ENCODE results near the gene PBX2.

PBX2 gene

DNA sequence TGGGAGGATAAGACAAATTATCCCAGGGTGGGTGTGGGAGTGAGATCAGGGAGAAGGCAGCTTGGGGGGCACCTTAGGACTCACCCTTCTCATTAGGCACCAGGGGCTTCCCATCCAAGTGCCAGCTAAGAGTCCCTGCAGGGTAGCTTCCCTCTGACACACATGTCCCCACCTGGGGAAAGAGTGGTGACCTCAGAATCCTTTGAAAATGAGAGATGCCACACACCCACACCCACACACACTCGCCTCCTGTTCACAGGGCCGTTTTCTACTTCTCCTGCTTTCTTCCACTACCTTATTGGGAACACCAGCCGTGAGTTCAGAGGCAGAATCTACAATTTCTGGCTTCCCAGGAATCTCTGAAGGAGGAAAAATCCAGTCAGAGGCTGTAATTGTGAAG is 7.0 kb downstream of the PBX2 start:
- FAIRE-seq (no peak), DNase-seq (ENCODE audit: insufficient read length) (no peak)
- TF ChIP-seq TAF1 (IDR thresholded peaks at IDR 0.05; ENCODE audit: borderline replicate concordance, low read depth, low read length), result no peak
- no peak for TF ChIP-seq POLR2AphosphoS5 (IDR thresholded peaks at IDR 0.05; ENCODE audit: low read depth, low read length)
- TF ChIP-seq POLR2A (IDR thresholded peaks at IDR 0.05; ENCODE audit: low read depth, low read length), result no peak

DNA sequence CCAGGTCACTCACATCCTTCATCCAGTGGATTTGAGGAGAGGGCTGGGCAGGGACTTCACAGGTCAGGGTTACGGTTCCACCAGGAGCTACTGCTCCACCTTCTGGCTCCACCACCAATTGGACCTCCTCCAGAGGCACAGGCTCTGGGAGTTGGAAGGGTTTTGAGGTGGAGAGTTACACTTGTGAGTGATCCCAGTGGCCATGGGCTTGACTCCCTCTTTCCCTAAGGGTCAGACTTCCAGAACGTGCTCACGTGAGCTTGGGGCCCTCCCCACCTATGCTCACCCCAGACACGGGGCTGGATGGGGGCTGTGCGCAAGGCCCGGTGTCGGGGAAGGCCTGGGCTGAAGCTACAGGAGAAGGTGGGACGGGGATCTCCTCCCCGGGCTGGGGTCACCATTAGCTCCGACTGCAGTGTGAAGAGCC is 7.4 kb downstream of the PBX2 start:
- no peak for FAIRE-seq
- DNase-seq (ENCODE audit: insufficient read length), result no peak
- no peak for TF ChIP-seq POLR2A (IDR thresholded peaks at IDR 0.05; ENCODE audit: low read depth, low read length)
- no peak for TF ChIP-seq POLR2AphosphoS5 (IDR thresholded peaks at IDR 0.05; ENCODE audit: low read depth, low read length)
- no peak for TF ChIP-seq TAF1 (IDR thresholded peaks at IDR 0.05; ENCODE audit: borderline replicate concordance, low read depth, low read length)

DNA sequence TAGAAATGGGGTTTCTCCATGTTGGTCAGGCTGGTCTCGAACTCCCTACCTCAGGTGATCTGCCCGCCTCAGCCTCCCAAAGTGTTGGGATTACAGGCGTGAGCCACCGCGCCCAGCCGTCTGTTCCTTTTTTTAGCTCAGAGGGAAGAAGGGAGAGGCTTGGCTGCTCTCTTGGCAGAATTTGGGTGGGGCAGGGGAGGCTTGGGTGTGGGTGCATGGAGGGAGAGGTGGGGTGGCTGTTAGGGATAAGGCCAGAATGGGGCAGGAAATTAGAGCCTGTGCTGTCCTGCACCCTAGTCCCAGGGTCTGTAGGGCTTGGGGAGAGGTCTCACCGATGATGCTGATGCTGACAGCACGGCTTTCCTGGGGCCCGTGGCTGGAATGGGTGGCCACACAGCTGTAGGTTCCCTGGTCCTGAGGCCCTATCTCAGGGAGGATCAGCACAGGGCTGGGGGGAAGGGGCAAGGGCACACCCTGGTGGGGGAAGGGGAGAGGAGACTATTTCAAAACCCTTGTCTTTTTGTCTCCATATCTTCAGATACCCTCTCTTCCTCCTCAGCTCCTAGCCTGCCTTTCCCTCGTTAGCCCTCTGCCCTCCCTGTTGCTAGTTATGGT is 8.0 kb downstream of the PBX2 start:
- FAIRE-seq (no peak), DNase-seq (ENCODE audit: insufficient read length) (no peak)
- no peak for TF ChIP-seq TAF1 (IDR thresholded peaks at IDR 0.05; ENCODE audit: borderline replicate concordance, low read depth, low read length)
- no peak for TF ChIP-seq POLR2AphosphoS5 (IDR thresholded peaks at IDR 0.05; ENCODE audit: low read depth, low read length)
- TF ChIP-seq POLR2A (IDR thresholded peaks at IDR 0.05; ENCODE audit: low read depth, low read length), result no peak

DNA sequence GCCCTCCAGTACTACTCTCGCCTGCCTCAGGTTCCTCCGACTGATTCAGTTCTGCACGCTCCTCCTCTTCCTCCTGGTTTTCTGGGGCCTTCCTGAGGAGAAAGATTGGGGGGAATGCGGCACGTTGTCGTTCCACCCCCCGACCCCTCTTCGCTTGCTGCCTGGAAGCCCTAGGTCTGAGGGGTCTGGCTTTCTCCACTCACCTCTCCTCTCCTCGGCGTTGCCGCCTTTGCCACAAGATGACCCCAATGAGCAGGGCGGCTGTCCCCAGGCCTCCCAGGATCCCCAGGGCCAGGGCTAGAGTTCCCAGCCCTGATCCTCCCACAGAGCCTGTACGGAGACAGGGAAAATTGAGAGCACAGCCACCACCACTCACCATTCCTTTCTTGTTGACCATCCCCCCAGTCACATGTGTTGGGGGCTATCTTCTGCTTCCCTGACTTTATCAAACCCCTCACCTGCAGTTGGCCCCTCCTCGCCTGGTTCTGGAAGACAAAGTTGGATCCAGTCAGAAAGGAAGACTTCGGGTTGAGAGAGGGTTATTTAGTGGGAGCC is 8.8 kb downstream of the PBX2 start:
- FAIRE-seq (no peak), DNase-seq (ENCODE audit: insufficient read length) (no peak)
- TF ChIP-seq POLR2AphosphoS5 (IDR thresholded peaks at IDR 0.05; ENCODE audit: low read depth, low read length), result no peak

DNA sequence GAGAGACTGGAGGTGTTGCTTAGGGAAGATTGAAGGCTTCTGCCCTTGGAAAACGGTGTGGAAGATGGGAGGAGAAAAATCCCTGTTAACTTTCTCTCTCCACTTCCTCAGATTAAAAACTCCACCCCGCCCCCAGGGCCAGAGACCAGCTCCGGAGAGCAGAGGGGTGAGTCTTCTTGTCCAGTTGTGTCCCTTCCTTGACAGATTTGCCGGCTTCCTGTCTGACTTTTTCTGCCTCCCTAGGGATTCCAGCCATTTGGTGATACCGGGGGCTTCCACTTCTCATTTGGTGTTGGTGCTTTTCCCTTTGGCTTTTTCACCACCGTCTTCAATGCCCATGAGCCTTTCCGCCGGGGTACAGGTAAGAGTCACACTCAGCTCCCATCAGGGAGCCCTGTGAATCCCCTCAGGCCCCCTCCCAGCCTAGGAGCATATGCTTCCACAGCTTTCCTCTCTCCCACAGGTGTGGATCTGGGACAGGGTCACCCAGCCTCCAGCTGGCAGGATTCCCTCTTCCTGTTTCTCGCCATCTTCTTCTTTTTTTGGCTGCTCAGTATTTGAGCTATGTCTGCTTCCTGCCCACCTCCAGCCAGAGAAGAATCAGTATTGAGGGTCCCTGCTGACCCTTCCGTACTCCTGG is 10.1 kb downstream of the PBX2 start:
- TF ChIP-seq TAF1 (IDR thresholded peaks at IDR 0.05; ENCODE audit: borderline replicate concordance, low read depth, low read length) (no peak), POLR2AphosphoS5 (IDR thresholded peaks at IDR 0.05; ENCODE audit: low read depth, low read length) (no peak), POLR2A (IDR thresholded peaks at IDR 0.05; ENCODE audit: low read depth, low read length) (no peak)
- FAIRE-seq (no peak), DNase-seq (ENCODE audit: insufficient read length) (no peak)

DNA sequence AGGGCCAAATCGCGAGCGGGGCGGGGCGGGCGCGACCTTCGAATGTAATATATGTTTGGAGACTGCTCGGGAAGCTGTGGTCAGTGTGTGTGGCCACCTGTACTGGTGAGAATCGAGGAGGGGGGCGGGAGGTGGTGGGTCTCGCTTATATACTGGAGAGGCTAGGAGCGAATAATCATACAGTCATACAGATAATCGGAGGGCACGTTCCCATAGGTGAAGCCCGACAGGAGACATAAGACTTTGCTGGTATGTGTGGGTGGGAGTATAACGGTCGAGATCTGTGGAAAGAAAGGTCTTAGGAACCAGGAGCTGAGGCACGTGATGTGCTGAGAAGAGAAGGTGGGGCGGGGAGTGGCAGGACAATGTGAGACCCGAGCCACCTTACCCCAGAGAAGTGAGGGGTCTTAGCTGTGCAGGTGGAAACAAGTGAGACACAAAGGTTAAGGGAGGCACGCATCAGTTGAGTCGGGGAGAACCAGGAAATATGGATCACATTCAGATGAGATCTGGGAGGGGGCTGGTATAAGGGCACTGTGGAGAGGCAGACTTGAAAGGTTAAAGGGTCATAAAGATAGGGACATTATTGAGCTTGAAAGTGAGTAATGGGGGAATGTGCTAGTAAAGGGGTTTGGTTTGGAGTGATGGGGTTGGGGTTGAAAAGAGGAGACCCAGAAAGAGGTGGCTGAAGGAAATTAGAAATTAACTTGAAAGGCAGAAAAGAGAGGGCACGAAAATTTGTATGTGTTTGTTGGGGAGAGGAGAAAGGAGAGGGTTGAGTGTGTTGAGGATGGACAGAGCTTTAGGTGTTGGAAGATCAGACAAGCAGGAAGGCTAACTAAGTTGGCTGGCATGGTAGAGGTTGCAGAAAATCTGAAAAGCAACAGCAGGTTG is 11.2 kb downstream of the PBX2 start:
- FAIRE-seq, result no peak
- no peak for TF ChIP-seq TAF1 (IDR thresholded peaks at IDR 0.05; ENCODE audit: borderline replicate concordance, low read depth, low read length)
- TF ChIP-seq POLR2AphosphoS5 (IDR thresholded peaks at IDR 0.05; ENCODE audit: low read depth, low read length), result no peak
- TF ChIP-seq POLR2A (IDR thresholded peaks at IDR 0.05; ENCODE audit: low read depth, low read length), result no peak
- DNase-seq (ENCODE audit: insufficient read length), result no peak

DNA sequence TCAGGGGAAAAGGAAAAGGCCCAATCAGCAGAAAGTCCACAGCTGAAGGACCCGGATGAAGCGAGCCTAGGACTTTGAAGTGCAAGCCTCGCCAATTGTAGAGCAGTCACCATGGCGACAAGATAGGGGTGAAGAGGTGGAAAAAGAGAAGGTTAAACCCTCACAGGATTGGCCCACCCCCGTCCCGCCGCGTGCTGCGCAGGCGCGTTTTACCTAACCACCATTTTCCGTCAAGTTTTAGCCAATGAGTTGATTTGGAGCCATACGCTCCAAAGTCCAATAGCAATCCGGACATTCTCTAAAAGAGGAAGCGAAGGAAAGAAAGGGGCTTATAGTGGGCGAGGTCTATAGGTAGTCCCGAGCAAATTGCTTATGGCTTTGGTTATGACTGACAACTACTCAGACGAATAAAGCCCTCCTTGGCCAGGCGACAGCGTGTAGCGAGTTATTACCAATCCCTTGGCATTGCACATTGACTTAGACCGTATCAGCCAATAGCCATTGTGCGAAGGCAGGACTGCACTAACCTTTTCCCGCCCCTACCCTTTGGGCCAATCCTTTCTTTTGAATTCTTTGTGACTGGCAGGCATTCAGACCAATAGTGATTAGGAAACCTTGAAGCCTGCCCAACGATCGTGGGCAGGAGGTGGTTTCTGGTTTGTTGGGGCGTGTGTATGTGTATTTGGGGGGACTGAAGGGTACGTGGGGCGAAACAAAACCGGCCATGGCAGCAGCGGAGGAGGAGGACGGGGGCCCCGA is 12.0 kb downstream of the PBX2 start, which contains the start of gene RNF5:
TSS of gene RNF5 (plus strand) at position 618 of the 759 bp plus-strand sequence. CDS start at position 725, 107 bp downstream.
- FAIRE-seq, result peak; percentile 98

DNA sequence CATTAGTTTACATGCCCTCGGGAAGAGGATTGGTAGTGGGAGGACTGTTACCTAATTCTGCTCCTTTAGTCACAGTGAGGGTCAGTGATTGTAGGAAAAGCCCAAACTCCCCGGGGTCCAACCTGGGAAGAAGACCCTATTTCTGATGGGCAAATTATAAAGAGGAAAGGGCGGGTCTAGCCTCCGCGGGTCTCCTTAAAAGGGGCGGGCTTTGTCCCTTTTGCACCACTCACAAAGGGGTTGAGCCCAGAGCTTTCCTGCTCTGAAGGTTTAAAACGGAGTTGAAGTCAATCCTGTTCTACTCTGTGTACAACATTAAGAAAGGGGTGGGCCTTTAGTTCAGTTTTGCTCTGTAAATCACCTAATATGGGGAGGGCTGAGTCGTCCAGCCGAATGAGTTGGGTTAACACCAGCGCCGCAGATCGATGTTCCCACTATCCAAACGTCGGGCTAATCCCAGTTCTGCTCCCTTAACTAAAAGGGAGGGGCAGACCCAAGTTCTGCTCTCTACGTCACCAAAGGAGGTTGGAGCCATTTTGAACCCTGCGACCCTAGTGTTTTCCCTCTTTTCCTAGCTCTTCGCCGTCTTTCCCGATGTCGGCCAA is 12.7 kb downstream of the PBX2 start:
- no peak for FAIRE-seq
- no peak for DNase-seq (ENCODE audit: insufficient read length)
- no peak; the same call in 1 of the 2 replicates for TF ChIP-seq POLR2AphosphoS5 (IDR thresholded peaks at IDR 0.05; ENCODE audit: low read depth, low read length)
- no peak for TF ChIP-seq TAF1 (IDR thresholded peaks at IDR 0.05; ENCODE audit: borderline replicate concordance, low read depth, low read length)
- no peak for TF ChIP-seq POLR2A (IDR thresholded peaks at IDR 0.05; ENCODE audit: low read depth, low read length)

More for the DNA sequence above, 12.0 kb downstream of the PBX2 start, which contains the start of gene RNF5:
- peak; percentile 94 for DNase-seq (ENCODE audit: insufficient read length)
- TF ChIP-seq POLR2A (IDR thresholded peaks at IDR 0.05; ENCODE audit: low read depth, low read length) (no peak), POLR2AphosphoS5 (IDR thresholded peaks at IDR 0.05; ENCODE audit: low read depth, low read length) (no peak; the same call in none of the 2 replicates), TAF1 (IDR thresholded peaks at IDR 0.05; ENCODE audit: borderline replicate concordance, low read depth, low read length) (no peak)

DNA sequence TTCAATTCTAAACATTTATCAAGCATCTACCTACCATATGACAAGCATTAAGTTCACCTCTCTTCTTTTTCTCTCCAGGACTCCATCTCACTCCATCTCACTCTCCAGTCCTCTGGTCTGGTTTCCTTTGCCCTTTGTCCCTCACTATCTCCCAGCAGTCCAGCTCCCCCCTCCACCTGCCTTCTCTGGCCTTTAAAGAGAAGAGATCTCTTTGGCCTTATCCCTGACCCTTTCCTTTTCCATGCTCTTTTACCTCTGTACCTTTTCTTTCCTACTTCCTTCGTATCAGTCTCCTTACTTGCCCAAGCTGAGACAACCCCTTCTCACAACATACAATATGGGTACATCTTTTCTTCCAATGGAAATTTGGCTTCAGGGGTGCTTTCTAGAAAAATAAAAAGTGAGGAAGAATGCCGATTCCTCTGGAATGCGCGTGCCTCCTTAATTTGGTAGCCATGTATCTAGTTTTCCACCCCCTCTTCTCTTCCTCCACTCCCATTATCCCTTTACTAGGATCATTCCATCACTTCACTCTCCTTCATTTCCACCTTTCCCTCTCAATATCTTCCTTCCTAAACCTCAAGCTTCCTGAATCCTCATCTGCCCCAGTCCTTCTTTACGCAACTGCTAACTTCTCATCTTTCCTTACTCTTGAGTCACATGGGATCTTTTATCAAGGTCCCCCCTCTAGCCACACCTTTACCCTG is 13.4 kb downstream of the PBX2 start:
- TF ChIP-seq POLR2AphosphoS5 (IDR thresholded peaks at IDR 0.05; ENCODE audit: low read depth, low read length) (no peak), TAF1 (IDR thresholded peaks at IDR 0.05; ENCODE audit: borderline replicate concordance, low read depth, low read length) (no peak), POLR2A (IDR thresholded peaks at IDR 0.05; ENCODE audit: low read depth, low read length) (no peak)
- no peak for DNase-seq (ENCODE audit: insufficient read length)
- FAIRE-seq, result no peak
